Measurements from ENCODE around the gene SIL1. TPM values are rescaled to one million over a fixed set of nuclear protein-coding genes. Genes with fewer than 3 reads are reported as not detected.
"Not testable (repeated sequence)": the region's sequence is repeated elsewhere in the genome, so short reads cannot be mapped to it uniquely, and the experiment has no call there.

The SIL1 gene
- total RNA-seq, 1 donor from 2014 or later: 16.1 TPM

- Mint-ChIP-seq H3K27me3 (peaks cover 4% of the 10 kb centered on the region), H3K36me3 (ENCODE audit: low read depth) (no peaks in the 10 kb centered on the region), H3K9me3 (no peaks in the 10 kb centered on the region), H3K4me3 (no peak overlapping the region), H3K4me1 (no peaks in the 10 kb centered on the region), H3K27ac (no peak overlapping the region)
- intact Hi-C loops (cut with micrococcal nuclease): no loop called here
- ATAC-seq (ENCODE audit: low read depth) (no peak), DNase-seq (no peak)
- POLR2A ChIA-PET: no interaction called here
- CTCF ChIA-PET: no interaction called here
- no peak for TF ChIP-seq CTCF (IDR thresholded peaks at IDR 0.05)
Observed at GRCh38 chr5:139223481-139223880, 25.3 kb upstream of the SIL1 start.

GRCh38 chr5:139222346-139222745 lies 24.2 kb upstream of the SIL1 start:
- ATAC-seq (ENCODE audit: low read depth): no peak

GRCh38 chr5:139218038-139218437 lies 19.9 kb upstream of the SIL1 start:
- H3K27me3 Mint-ChIP-seq; CTCF ChIA-PET; ATAC-seq (ENCODE audit: low read depth); H3K9me3 Mint-ChIP-seq; DNase-seq; H3K4me1 Mint-ChIP-seq; H3K27ac Mint-ChIP-seq; POLR2A ChIA-PET; H3K36me3 Mint-ChIP-seq (ENCODE audit: low read depth); H3K4me3 Mint-ChIP-seq: not testable (repeated sequence)
- intact Hi-C loops (cut with micrococcal nuclease): loop anchor here (5.0 kb wide), 1 partner anchor 34 kb away; no protein-coding TSS in a partner anchor

More at GRCh38 chr5:139222346-139222745, 24.2 kb upstream of the SIL1 start:
- POLR2A ChIA-PET: no interaction called here
- Mint-ChIP-seq H3K27me3 (peaks cover 4% of the 10 kb centered on the region), H3K27ac (no peak overlapping the region), H3K4me1 (no peaks in the 10 kb centered on the region), H3K36me3 (ENCODE audit: low read depth) (no peaks in the 10 kb centered on the region), H3K4me3 (no peak overlapping the region), H3K9me3 (peaks cover 1% of the 10 kb centered on the region)
- intact Hi-C loops (cut with micrococcal nuclease): no loop called here
- DNase-seq: no peak
- CTCF ChIA-PET: no interaction called here
- TF ChIP-seq CTCF (IDR thresholded peaks at IDR 0.05): no peak

GRCh38 chr5:139215107-139215975 lies 17.2 kb upstream of the SIL1 start:
- DNase-seq: no peak
- H3K9me3 Mint-ChIP-seq: peaks cover 2% of the 10 kb centered on the region
- no peak overlapping the region for H3K4me3 Mint-ChIP-seq
- ATAC-seq (ENCODE audit: low read depth): no peak
- TF ChIP-seq CTCF (IDR thresholded peaks at IDR 0.05): no peak
- ChIA-PET CTCF (interaction anchor here (0.6 kb wide), 1 partner anchor 23 kb away, joined by 4 read pairs; no protein-coding TSS in a partner anchor), POLR2A (no interaction called here)
- intact Hi-C loops (cut with micrococcal nuclease): loop anchor here (5.0 kb wide), 1 partner anchor 37 kb away; no protein-coding TSS in a partner anchor
- no peak overlapping the region for H3K27ac Mint-ChIP-seq
- no peaks in the 10 kb centered on the region for H3K4me1 Mint-ChIP-seq
- peaks cover 1% of the 10 kb centered on the region for H3K27me3 Mint-ChIP-seq
- H3K36me3 Mint-ChIP-seq (ENCODE audit: low read depth): no peaks in the 10 kb centered on the region

GRCh38 chr5:139214646-139215045 lies 16.5 kb upstream of the SIL1 start:
- POLR2A ChIA-PET: no interaction called here
- H3K36me3 Mint-ChIP-seq (ENCODE audit: low read depth): no peaks in the 10 kb centered on the region

More at GRCh38 chr5:139214646-139215045, 16.5 kb upstream of the SIL1 start:
- H3K4me1 Mint-ChIP-seq: no peaks in the 10 kb centered on the region
- peaks cover 2% of the 10 kb centered on the region for H3K9me3 Mint-ChIP-seq
- CTCF ChIA-PET: interaction anchor here (0.6 kb wide), 1 partner anchor 23 kb away, joined by 4 read pairs; no protein-coding TSS in a partner anchor
- intact Hi-C loops (cut with micrococcal nuclease): loop anchor here (5.0 kb wide), 1 partner anchor 38 kb away; no protein-coding TSS in a partner anchor
- no peak overlapping the region for H3K4me3 Mint-ChIP-seq
- peaks cover 1% of the 10 kb centered on the region for H3K27me3 Mint-ChIP-seq
- TF ChIP-seq CTCF (IDR thresholded peaks at IDR 0.05): no peak
- DNase-seq (no peak), ATAC-seq (ENCODE audit: low read depth) (no peak)
- no peak overlapping the region for H3K27ac Mint-ChIP-seq
